GM18517 (cell line): ENCODE data around the gene TM4SF4.
A peak's percentile ranks its signal among the peaks of the same experiment; 100 is the strongest.

Source experiments
- ATAC-seq: cut with Tn5 transposase; IDR thresholded peaks from one replicate; pipeline ENCODE4 v1.9.1; 2021; ENCODE audit warnings: mild to moderate bottlenecking, moderate library complexity; ENCODE audit not compliant: unreplicated experiment

TM4SF4 gene

GRCh38 chr3:149454746-149455145 lies 19.8 kb upstream of the TM4SF4 start:
- ATAC-seq, result no peak

GRCh38 chr3:149455366-149455765 lies 19.1 kb upstream of the TM4SF4 start:
- ATAC-seq, result no peak

GRCh38 chr3:149455989-149456388 lies 18.5 kb upstream of the TM4SF4 start:
- ATAC-seq, result no peak

- no peak for ATAC-seq
These were observed 14.9 kb upstream of the TM4SF4 start for GRCh38 chr3:149459491-149460059.

GRCh38 chr3:149460117-149460516 lies 14.4 kb upstream of the TM4SF4 start:
- ATAC-seq, result no peak

GRCh38 chr3:149462051-149462450 lies 12.4 kb upstream of the TM4SF4 start:
- no peak for ATAC-seq

- no peak for ATAC-seq
These were observed 11.9 kb upstream of the TM4SF4 start for GRCh38 chr3:149462581-149463011.

- ATAC-seq, result no peak
These were observed 10.6 kb upstream of the TM4SF4 start for GRCh38 chr3:149463921-149464320.

- no peak for ATAC-seq
These were observed 9.8 kb upstream of the TM4SF4 start for GRCh38 chr3:149464542-149465328.

- ATAC-seq, result no peak
These were observed 9.1 kb upstream of the TM4SF4 start for GRCh38 chr3:149465351-149465883.

GRCh38 chr3:149466192-149466591 lies 8.3 kb upstream of the TM4SF4 start:
- ATAC-seq, result no peak

- peak; percentile 92 for ATAC-seq
These were observed 5.8 kb upstream of the TM4SF4 start for GRCh38 chr3:149468504-149469212.

GRCh38 chr3:149470381-149470780 lies 4.1 kb upstream of the TM4SF4 start:
- ATAC-seq, result no peak

GRCh38 chr3:149472030-149472797 lies 2.3 kb upstream of the TM4SF4 start:
- ATAC-seq, result no peak

GRCh38 chr3:149473357-149474249 lies 894 bp upstream of the TM4SF4 start:
- no peak for ATAC-seq

GRCh38 chr3:149475451-149476060 lies 1.1 kb downstream of the TM4SF4 start:
- ATAC-seq, result no peak

- ATAC-seq, result no peak
These were observed 1.7 kb downstream of the TM4SF4 start for GRCh38 chr3:149476225-149476624.

- no peak for ATAC-seq
These were observed 5.3 kb downstream of the TM4SF4 start for GRCh38 chr3:149479621-149480325.
